GM12878 (cell line): ENCODE data around the gene WWOX.

ENCODE experiments used
- CREB1 ChIP-seq: IDR thresholded peaks from 2 replicates; pipeline ENCODE4 v1.6.1; 2012; ENCODE audit warnings: low read depth, mild to moderate bottlenecking, inconsistent platforms
- CTCF ChIP-seq, 3 experiments: IDR thresholded peaks in 2 of 3; conservative IDR thresholded peaks in 1 of 3; 2 replicates each; pipeline ENCODE4 v1.5.1; 2011; ENCODE audit warnings: low read depth in 3 of 3, low read length in 3 of 3, mild to moderate bottlenecking in 3 of 3, control low read depth in 2 of 3, moderate library complexity in 2 of 3, inconsistent platforms in 1 of 3, mixed read lengths in 1 of 3; ENCODE audit not compliant: control insufficient read depth in 2 of 3, insufficient read depth in 1 of 3; ENCODE audit errors: extremely low read depth in 1 of 3
- EP300 ChIP-seq, 2 experiments: fragments of 150-350 bp in 1 of 2; IDR thresholded peaks; 2 replicates each; pipeline ENCODE4 v1.6.1; 2011 to 2012; ENCODE audit warnings: low read depth in 2 of 2, low read length in 2 of 2, borderline replicate concordance in 1 of 2, improper control_type of control experiment in 1 of 2, inconsistent platforms in 1 of 2; ENCODE audit not compliant: control insufficient read depth in 1 of 2
- HDAC6 ChIP-seq: fragments of 200-600 bp; sonication (generic); IDR thresholded peaks from one replicate; pipeline ENCODE4 v1.8.0; 2017; ENCODE audit warnings: antibody characterized with exemption; ENCODE audit not compliant: unreplicated experiment
- POLR2A ChIP-seq: IDR thresholded peaks from 2 replicates; pipeline ENCODE4 v1.6.1; 2011; ENCODE audit warnings: low read depth, mild to moderate bottlenecking, low read length
- RAD21 ChIP-seq: IDR thresholded peaks from 2 replicates; pipeline ENCODE4 v1.6.1; 2011; ENCODE audit warnings: mild to moderate bottlenecking, low read depth, low read length, moderate library complexity; ENCODE audit not compliant: insufficient read depth
- TCF7 ChIP-seq: IDR thresholded peaks from 2 replicates; pipeline ENCODE4 v1.6.1; 2014; ENCODE audit warnings: antibody characterized with exemption, borderline replicate concordance
- ZBTB40 ChIP-seq: fragments of 450-650 bp; IDR thresholded peaks from 2 replicates; pipeline ENCODE4 v1.6.1; 2016; ENCODE audit warnings: mild to moderate bottlenecking, moderate library complexity, borderline replicate concordance

- TF ChIP-seq TCF7 (no peak), EP300 (IDR thresholded peaks at IDR 0.05; ENCODE audit: borderline replicate concordance in 1 of 2, control insufficient read depth in 1 of 2, low read depth in 2 of 2, low read length in 2 of 2) (no peak), HDAC6 (no peak), POLR2A (no peak), RAD21 (no peak), CREB1 (no peak), ZBTB40 (no peak), CTCF (IDR thresholded peaks at IDR 0.05 in 2 of 3, conservative IDR thresholded peaks at IDR 0.05 in 1 of 3; ENCODE audit: control insufficient read depth in 2 of 3, extremely low read depth in 1 of 3, insufficient read depth in 1 of 3, low read depth in 3 of 3, low read length in 3 of 3) (no peak)
These were observed 449.9 kb downstream of the WWOX start for GRCh38 chr16:78549366-78549765.
